GM20000 (cell line): Measurements from ENCODE around the gene PTBP1.
"Not testable (repeated sequence)": the region's sequence is repeated elsewhere in the genome, so short reads cannot be mapped to it uniquely, and the experiment has no call there.

Source experiments
- DNase-seq: peaks from one replicate; pipeline ENCODE4 v3.0.0; 2012; ENCODE audit warnings: low spot score
- TF ChIP-seq, protein P1 (sequence below): IDR thresholded peaks from 2 replicates; pipeline ENCODE4 v1.5.1; 2012; ENCODE audit warnings: mild to moderate bottlenecking, control low read depth; ENCODE audit errors: extremely low read depth, missing control alignments

The PTBP1 gene

DNA sequence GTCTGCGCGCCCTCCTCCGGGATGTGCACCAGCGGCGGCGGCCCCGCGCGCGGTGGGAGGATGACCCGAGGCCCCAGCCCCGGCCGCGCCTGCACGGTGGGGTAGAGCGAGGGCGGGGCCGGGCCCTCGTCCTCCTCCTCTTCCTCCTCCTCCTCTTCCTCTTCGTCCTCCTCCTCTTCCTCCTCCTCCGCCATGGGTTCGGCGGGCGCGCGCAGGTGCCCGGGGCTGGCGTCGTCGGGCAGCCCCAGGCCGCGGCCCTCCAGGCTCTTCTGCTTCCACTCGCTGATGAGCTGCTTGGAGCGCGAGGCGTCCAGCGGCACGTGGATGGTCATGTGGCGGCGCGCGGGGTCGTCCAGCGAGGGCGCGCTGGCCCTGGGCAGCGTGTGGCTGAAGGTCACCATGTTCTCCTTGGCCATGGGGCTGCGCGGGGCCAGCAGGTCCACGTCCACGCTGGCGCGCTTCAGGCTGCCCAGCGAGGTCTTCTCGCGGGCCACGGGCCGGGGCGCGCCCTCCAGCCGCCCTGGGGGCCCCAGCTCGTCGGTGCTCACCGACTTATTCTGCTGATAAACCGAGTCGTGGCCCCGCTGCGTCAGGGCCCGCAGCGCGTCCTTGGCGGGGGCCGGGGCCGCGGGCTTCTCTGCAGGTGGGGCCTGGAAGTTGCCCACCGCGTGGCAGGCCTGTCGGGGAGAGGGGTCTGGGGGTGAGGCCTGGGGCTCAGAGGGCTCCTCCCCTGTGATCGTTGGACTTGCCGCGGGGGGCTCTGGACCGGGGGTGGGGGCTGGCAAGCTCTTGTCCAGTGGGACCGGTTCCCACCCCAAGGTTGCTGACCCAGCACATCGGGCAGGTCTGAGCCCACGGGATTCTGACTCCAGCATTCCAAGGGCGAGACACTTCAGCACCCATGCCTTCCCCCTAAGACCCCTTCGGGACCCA, 16.2 kb downstream of the PTBP1 start:
- TF ChIP-seq, protein P1, sequence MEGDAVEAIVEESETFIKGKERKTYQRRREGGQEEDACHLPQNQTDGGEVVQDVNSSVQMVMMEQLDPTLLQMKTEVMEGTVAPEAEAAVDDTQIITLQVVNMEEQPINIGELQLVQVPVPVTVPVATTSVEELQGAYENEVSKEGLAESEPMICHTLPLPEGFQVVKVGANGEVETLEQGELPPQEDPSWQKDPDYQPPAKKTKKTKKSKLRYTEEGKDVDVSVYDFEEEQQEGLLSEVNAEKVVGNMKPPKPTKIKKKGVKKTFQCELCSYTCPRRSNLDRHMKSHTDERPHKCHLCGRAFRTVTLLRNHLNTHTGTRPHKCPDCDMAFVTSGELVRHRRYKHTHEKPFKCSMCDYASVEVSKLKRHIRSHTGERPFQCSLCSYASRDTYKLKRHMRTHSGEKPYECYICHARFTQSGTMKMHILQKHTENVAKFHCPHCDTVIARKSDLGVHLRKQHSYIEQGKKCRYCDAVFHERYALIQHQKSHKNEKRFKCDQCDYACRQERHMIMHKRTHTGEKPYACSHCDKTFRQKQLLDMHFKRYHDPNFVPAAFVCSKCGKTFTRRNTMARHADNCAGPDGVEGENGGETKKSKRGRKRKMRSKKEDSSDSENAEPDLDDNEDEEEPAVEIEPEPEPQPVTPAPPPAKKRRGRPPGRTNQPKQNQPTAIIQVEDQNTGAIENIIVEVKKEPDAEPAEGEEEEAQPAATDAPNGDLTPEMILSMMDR: no peak
- DNase-seq: peak; percentile 46

DNA sequence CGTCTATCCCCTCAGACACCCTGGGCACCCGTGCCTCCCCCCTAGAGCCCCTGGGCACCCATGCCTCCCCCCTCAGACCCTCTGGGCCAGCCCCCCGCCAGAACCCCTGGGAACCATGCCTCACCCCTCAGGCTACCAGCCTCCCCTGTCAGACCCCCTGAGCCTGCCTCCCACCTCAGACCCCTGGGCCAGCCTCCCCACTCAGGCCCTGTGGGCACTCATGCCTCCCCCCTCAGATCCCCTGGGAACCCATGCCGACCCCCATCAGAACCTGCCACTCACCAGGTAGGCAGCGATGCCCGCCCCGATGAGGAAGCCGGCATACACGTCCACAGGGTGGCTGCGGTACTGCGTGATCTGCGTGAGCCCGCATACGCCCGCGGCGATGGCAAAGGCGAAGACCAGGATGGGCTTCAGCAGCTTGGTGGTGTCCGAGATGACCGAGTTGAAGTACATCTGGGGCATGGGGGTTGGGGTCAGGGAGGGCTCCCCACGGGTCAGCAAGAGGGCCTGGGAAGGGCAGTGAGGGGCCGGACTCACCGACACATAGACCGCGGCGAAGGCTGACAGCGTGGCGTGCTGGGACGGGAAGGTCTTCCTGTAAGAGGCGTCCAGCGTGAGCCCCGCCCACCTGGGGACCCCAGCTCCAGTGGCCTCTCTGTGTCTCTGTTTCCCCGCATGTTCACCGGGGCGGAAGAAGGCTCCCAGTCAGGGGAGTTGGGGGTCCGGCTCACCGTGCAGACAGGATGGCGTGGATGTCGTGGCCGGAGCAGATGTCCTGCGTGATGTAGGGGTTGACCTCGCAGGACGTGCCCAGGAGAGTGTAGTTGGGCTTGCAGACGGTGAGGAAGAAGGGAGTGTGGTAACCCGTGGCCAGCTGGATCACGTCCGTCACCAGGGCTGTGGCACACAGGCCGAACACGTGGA, 17.2 kb downstream of the PTBP1 start:
- TF ChIP-seq, protein P1: no peak
- DNase-seq: peak; percentile 63

DNA sequence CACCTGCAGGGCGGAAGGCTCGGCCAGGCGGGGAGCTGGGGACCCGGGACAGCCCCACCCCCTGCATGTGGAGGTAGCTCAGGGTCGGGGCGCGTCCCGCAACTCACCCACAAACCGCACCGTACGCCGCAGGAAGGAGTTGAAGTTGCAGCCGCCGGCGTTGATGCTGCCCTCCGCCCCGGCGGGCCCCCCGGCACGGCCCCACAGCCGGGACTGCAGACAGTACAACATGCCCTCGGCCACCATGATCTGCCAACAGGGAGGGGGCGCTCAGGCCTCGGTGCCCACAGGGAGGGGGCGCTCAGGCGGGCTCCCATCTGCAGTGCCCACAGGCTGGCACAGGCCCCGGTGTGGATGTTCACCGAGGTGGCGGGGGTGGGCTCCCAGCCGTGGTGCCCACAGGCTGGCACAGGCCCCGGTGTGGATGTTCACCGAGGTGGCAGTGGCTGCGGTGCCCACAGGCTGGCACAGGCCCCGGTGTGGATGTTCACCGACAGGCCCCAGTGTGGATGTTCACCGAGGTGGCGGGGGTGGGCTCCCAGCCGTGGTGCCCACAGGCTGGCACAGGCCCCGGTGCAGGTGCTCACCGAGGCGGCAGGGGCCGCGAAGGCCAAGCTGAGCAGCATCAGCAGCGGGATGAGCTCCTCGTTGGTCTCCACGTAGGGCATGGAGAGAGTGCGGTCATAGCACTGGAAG, 18.0 kb downstream of the PTBP1 start:
- DNase-seq: peak; percentile 53
- TF ChIP-seq, protein P1: no peak

DNA sequence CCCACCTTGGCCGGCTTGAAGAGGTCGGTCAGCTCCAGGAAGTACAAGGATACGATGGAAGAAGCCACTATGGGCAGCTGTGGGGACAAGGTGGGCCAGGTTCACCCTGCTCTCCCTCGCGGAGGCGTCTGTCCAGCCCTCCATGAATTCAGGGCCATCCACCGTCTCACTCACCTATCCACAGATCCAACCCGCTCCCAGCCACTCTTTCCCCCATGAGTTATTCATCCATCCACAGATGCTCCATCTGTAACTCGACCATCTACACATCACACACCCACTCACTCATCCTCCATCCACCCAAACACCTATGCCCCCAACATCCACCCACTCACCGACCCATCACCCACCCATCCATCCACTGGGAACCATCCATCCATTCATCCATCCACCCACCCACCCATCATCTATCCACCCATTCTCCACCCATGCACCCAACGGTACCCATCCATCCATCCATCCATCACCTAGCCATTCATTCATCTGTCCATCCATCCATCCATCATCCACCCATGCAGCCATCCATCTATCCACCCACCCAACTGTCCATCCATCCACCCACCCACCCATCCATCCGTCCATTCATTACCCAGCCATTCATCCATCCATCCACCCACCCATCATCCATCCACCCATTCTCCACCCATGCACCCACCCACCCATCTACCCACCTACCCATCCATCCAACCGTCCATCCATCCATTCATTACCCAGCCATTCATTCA, 18.7 kb downstream of the PTBP1 start:
- TF ChIP-seq, protein P1: no peak
- no peak for DNase-seq

DNA sequence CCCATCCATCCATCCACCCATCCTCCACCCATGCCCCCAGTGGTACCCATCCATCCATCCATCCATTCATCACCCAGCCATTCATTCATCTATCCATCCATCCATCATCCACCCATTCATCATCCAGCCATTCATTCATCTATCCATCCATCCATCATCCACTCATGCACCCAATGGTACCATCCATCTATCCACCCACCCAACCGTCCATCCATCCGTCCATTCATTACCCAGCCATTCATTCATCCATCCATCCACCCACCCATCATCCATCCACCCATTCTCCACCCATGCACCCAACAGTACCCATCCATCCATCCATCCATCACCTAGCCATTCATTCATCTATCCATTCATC, 19.2 kb downstream of the PTBP1 start:
- no peak for DNase-seq
- TF ChIP-seq, protein P1: no peak

DNA sequence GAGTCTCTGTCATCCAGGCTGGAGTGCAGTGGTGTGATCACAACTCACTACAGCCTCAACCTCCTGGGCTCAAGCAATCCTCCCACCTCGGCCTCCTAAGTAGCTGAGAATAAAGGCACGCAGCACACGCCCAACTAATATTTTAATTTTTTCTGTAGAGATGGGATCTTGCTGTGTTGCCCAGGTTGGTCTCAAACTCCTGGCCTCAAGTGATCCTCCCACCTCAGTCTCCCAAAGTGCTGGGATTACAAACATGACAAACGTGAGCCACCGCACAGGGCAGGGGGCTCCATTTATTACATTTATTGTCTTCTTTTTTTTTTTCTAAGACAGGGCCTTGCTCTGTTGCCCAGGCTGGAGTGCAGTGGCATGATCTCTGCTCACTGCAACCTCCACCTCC, 23.0 kb downstream of the PTBP1 start:
- not testable (repeated sequence) for DNase-seq

DNA sequence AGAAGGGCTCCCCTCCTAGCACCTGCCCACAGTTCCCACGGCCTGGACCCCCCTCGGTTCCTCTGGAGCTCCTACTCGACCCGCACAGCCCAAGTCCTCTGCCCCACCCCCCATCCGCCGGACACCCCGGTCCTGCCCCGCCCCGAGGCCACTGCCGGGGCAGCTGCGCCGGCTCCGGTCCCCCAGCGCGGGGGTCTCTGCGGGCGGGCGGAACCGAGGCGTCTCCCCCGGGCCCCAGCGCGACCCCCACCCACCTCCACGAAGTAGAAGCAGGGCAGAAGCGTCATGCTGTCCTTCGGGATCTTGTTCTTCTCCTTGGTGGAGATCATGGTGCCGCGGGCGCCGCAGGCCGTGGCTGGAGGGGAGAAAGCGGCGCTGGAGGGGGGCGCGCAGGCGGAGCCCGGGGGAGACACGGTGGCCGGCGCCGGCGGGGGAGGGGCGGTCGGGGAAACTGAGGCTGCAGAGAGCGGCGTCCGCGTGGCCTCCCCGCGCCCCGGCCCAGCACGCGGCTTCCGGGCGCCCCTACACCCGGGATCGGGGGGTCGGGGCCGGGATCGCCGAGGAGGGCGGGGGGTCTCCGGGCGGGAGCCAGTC, 24.1 kb downstream of the PTBP1 start:
- DNase-seq: no peak
- TF ChIP-seq, protein P1: no peak
